Fibroblast of lung (primary cell): ENCODE measurements around the gene HMGN5. TPM values are rescaled to one million over a fixed set of nuclear protein-coding genes. Genes with fewer than 3 reads are reported as not detected.

Source experiments
- DNase-seq, 2 donors: peaks; one replicate each; pipeline versions ENCODE4 v3.0.0 to v3.0.0-alpha.2; 2010; ENCODE audit warnings: low read depth in 2 of 2
- H2AFZ ChIP-seq: 2 replicates; pipeline ENCODE4 v1.5.1; 2012; ENCODE audit warnings: low read length, control low read depth, inconsistent platforms
- H3K27ac ChIP-seq: 2 replicates; pipeline ENCODE4 v1.5.1; 2011; ENCODE audit warnings: low read length, control low read depth; ENCODE audit not compliant: insufficient read depth
- H3K27me3 ChIP-seq: 2 replicates; pipeline ENCODE4 v1.5.1; 2011; ENCODE audit warnings: mild to moderate bottlenecking, low read length; ENCODE audit not compliant: control insufficient read depth, insufficient read depth
- H3K36me3 ChIP-seq: 2 replicates; pipeline ENCODE4 v1.5.1; 2011; ENCODE audit warnings: low read length; ENCODE audit not compliant: control insufficient read depth, insufficient read depth
- H3K4me1 ChIP-seq: 2 replicates; pipeline ENCODE4 v1.5.1; 2011; ENCODE audit warnings: low read length; ENCODE audit not compliant: control insufficient read depth, insufficient read depth; ENCODE audit errors: extremely low read depth
- H3K4me2 ChIP-seq: 2 replicates; pipeline ENCODE4 v1.5.1; 2011; ENCODE audit warnings: low read length, control low read depth; ENCODE audit not compliant: insufficient read depth; ENCODE audit errors: extremely low read depth
- H3K4me3 ChIP-seq, 4 experiments: fragments of 200-600 bp in 1 of 4; sonication (generic) in 1 of 4; replicated peaks in 1 of 4; 2 replicates each; pipeline ENCODE4 v1.5.1; 2011 to 2016; ENCODE audit warnings: low read length in 4 of 4, low read depth in 3 of 4, mild to moderate bottlenecking in 3 of 4, control low read depth in 2 of 4, inconsistent platforms in 1 of 4, mixed read lengths in 1 of 4; ENCODE audit not compliant: insufficient read depth in 1 of 4; ENCODE audit errors: control extremely low read depth in 1 of 4
- H3K79me2 ChIP-seq: 2 replicates; pipeline ENCODE4 v1.5.1; 2012; ENCODE audit warnings: mild to moderate bottlenecking, low read length, inconsistent platforms; ENCODE audit not compliant: control insufficient read depth, insufficient read depth
- H3K9ac ChIP-seq: 2 replicates; pipeline ENCODE4 v1.5.1; 2011; ENCODE audit warnings: mild to moderate bottlenecking, low read length, control low read depth; ENCODE audit not compliant: insufficient read depth
- H3K9me3 ChIP-seq: 2 replicates; pipeline ENCODE4 v1.5.1; 2012; ENCODE audit warnings: low read depth, low read length; ENCODE audit not compliant: control insufficient read depth, insufficient read depth
- H4K20me1 ChIP-seq: 2 replicates; pipeline ENCODE4 v1.5.1; 2011; ENCODE audit warnings: low read length; ENCODE audit not compliant: control insufficient read depth, insufficient read depth; ENCODE audit errors: extremely low read depth
- EZH2 ChIP-seq: IDR thresholded peaks from 2 replicates; pipeline ENCODE4 v1.5.1; 2012; ENCODE audit warnings: low read length, control low read depth, mild to moderate bottlenecking; ENCODE audit errors: missing control alignments
- polyA plus RNA-seq, 2 donors: library from polyadenylated mRNA; depleted of rRNA in 1 of 2; stranded (reverse) in 1 of 2; unstranded in 1 of 2; fragments of >200 nt; gene quantifications; 2 replicates each; pipeline ENCODE4 v1.2.1, GENCODE V29; 2011 to 2012; ENCODE audit warnings: missing spikeins in 1 of 2
- total RNA-seq: library from RNA; depleted of rRNA; stranded (reverse); fragments of >200 nt; gene quantifications from 2 replicates; pipeline ENCODE4 v1.2.1, GENCODE V29; 2014
- TF ChIP-seq, protein P1 (sequence below), 2 donors: IDR thresholded peaks in 1 of 2; conservative IDR thresholded peaks in 1 of 2; 1 replicate in 1 of 2; 2 replicates in 1 of 2; pipeline ENCODE4 v1.5.1; 2011 to 2012; ENCODE audit warnings: low read length in 2 of 2, control low read depth in 1 of 2, inconsistent platforms in 1 of 2, low read depth in 1 of 2, mild to moderate bottlenecking in 1 of 2

Gene HMGN5
- total and polyA plus RNA-seq, 2 donors (not counting 1 experiment from before 2014, with no cell fraction given), result 1.7 to 4.4 TPM

DNA sequence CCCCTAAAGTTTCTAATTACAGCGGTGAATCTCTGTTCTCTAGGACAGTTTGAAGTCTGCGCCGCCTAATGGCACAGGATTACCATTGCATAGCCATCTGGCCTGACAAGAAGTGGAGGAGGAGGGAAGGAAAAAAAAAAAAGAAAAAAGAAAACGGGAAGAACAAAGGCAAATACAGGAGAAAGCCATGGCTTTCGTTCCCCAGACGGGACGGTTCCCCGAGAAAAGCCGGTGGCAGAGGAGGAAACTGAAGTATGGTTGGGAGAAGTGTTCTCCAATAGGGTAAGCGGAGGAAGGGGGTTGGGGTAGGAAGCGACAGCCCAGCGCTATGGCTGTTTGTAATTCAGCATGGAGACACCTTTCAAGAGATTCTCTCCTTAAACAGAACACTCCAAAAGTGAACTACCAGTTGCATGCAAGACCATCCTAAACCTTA lies 80.8 kb downstream of the HMGN5 start:
- DNase-seq, result peak; percentile 49 to 59
- H3K4me2 ChIP-seq, result peak overlapping the region; percentile 88
- H3K4me3 ChIP-seq, result peak overlapping the region; percentile 41 to 92 (median 58)
- no peaks in the 10 kb centered on the region for H4K20me1 ChIP-seq
- no peak for TF ChIP-seq EZH2
- TF ChIP-seq, protein P1, sequence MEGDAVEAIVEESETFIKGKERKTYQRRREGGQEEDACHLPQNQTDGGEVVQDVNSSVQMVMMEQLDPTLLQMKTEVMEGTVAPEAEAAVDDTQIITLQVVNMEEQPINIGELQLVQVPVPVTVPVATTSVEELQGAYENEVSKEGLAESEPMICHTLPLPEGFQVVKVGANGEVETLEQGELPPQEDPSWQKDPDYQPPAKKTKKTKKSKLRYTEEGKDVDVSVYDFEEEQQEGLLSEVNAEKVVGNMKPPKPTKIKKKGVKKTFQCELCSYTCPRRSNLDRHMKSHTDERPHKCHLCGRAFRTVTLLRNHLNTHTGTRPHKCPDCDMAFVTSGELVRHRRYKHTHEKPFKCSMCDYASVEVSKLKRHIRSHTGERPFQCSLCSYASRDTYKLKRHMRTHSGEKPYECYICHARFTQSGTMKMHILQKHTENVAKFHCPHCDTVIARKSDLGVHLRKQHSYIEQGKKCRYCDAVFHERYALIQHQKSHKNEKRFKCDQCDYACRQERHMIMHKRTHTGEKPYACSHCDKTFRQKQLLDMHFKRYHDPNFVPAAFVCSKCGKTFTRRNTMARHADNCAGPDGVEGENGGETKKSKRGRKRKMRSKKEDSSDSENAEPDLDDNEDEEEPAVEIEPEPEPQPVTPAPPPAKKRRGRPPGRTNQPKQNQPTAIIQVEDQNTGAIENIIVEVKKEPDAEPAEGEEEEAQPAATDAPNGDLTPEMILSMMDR (conservative IDR thresholded peaks at IDR 0.05 in 1 of 2, IDR thresholded peaks at IDR 0.05 in 1 of 2; ENCODE audit: low read depth in 1 of 2, low read length in 2 of 2), result peak; percentile 65 to 69
- H3K27me3 ChIP-seq, result no peaks in the 10 kb centered on the region
- H3K4me1 ChIP-seq, result no peaks in the 10 kb centered on the region
- H2AFZ ChIP-seq, result peak overlapping the region; percentile 77
- H3K79me2 ChIP-seq, result no peaks in the 10 kb centered on the region
- H3K36me3 ChIP-seq, result no peaks in the 10 kb centered on the region
- no peaks in the 10 kb centered on the region for H3K9me3 ChIP-seq
- H3K27ac ChIP-seq, result no peak overlapping the region
- H3K9ac ChIP-seq, result peak overlapping the region; percentile 53

DNA sequence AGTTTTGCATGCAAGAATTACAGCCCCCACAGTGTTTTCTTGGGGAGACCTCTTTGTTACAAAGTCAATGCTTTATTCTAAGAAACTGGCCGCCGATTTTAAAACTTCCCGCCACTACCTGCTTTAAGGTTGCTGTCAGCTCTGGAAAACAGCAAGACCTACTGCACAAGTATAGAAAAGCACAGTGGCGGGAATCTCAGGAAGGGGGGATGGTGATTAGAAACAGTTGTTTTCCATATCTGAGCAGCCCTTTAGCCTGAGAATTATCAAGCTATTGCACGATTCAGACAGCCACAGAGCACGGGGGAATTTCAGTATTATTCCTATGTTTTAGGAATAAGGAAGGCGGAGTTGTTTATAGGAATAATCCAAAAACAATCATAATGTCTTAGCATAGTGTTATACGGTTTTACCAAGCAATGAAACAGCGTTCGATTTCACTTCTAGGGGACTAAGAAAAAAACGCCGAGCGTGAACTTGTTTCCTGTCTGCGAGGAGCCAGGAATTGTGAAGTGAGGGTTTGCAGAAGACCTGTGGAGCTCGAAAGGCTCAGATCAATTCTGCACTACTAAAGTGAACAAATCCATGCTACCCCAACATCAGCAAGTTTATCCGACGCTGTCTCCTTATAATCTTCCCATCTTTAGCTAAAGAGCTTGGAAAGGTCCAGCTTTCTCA lies 81.3 kb downstream of the HMGN5 start:
- Histone ChIP-seq H3K4me3 (peak overlapping the region; percentile 41 to 92 (median 58)), H3K9ac (no peak overlapping the region), H3K27ac (no peak overlapping the region), H3K9me3 (no peaks in the 10 kb centered on the region), H3K36me3 (no peaks in the 10 kb centered on the region), H2AFZ (peak overlapping the region; percentile 77), H3K4me1 (no peaks in the 10 kb centered on the region), H3K79me2 (no peaks in the 10 kb centered on the region), H3K27me3 (no peaks in the 10 kb centered on the region), H3K4me2 (peak overlapping the region; percentile 88), H4K20me1 (no peaks in the 10 kb centered on the region)
- no peak for TF ChIP-seq EZH2
- TF ChIP-seq, protein P1 (conservative IDR thresholded peaks at IDR 0.05 in 1 of 2, IDR thresholded peaks at IDR 0.05 in 1 of 2; ENCODE audit: low read depth in 1 of 2, low read length in 2 of 2), result no peak
- no peak for DNase-seq

DNA sequence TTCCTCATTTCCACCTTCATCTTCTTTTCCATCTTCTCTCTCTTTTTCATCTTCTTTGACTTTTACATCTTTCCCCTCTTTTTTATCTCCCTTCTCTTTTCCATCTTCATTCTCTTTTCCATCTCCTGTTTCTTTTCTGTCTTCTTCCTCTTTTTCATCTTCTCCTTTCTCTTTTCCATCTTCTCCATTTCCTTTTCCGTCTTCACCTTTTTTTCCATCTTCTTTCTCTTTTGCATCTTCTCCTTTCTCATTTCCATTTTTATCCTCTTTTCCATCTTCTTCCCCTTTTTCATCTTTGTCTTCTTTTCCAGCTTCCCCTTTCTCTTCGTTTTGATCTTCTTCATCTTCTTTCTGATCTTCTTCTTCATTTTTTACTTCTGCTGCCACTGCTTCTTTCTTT lies 87.0 kb downstream of the HMGN5 start:
- H3K4me3 ChIP-seq, result no peak overlapping the region
- no peaks in the 10 kb centered on the region for H3K4me1 ChIP-seq
- no peaks in the 10 kb centered on the region for H3K9me3 ChIP-seq
- H3K9ac ChIP-seq, result no peak overlapping the region
- no peaks in the 10 kb centered on the region for H3K27me3 ChIP-seq
- no peak for DNase-seq
- no peaks in the 10 kb centered on the region for H4K20me1 ChIP-seq
- no peaks in the 10 kb centered on the region for H3K79me2 ChIP-seq
- no peak overlapping the region for H3K27ac ChIP-seq
- TF ChIP-seq, protein P1 (conservative IDR thresholded peaks at IDR 0.05 in 1 of 2, IDR thresholded peaks at IDR 0.05 in 1 of 2; ENCODE audit: low read depth in 1 of 2, low read length in 2 of 2), result no peak
- TF ChIP-seq EZH2, result no peak
- H2AFZ ChIP-seq, result no peak overlapping the region
- no peaks in the 10 kb centered on the region for H3K36me3 ChIP-seq
- H3K4me2 ChIP-seq, result no peak overlapping the region
